GM06990 (cell line): ENCODE data around the gene OSER1.

Experiments used
- DNase-seq: peaks from one replicate; pipeline ENCODE4 v3.0.0-alpha.2; 2011; ENCODE audit not compliant: insufficient read length; ENCODE audit errors: extremely low read depth
- H3K27me3 ChIP-seq: replicated peaks from 2 replicates; pipeline ENCODE4 v1.6.0; 2011; ENCODE audit warnings: low read length; ENCODE audit not compliant: control insufficient read depth, insufficient read depth
- H3K36me3 ChIP-seq: 2 replicates; pipeline ENCODE4 v1.5.1; 2011; ENCODE audit warnings: low read length; ENCODE audit not compliant: control insufficient read depth, insufficient read depth
- H3K4me3 ChIP-seq: replicated peaks from 2 replicates; pipeline ENCODE4 v1.5.1; 2011; ENCODE audit warnings: low read depth, mild to moderate bottlenecking, control low read depth, low read length
- TF ChIP-seq, protein P1 (sequence below): IDR thresholded peaks from 2 replicates; pipeline ENCODE4 v1.5.1; 2011; ENCODE audit warnings: low read length, control low read depth, mild to moderate bottlenecking, inconsistent platforms; ENCODE audit not compliant: insufficient read depth, poor library complexity, severe bottlenecking

Gene OSER1

DNA sequence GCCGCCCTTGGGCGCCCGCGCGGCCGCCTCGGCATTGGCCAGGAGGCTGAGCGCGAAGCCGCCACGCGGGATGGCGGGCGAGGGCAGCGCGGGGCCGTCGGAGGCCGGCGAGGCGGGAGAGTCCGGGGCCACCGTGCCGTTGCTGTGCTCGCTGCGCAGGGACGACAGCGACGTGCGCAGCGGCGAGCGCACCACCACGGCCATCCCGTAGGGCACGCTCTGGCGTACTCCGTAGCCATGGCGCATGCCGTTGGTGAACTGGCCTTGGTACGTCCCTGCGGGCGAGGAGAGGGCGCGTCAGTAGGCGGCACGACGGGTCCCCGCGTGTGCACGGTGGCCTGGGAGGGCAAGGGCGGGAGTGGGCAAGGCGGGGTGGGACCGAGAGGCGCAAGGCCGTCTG, 50.4 kb downstream of the OSER1 start:
- TF ChIP-seq, protein P1, sequence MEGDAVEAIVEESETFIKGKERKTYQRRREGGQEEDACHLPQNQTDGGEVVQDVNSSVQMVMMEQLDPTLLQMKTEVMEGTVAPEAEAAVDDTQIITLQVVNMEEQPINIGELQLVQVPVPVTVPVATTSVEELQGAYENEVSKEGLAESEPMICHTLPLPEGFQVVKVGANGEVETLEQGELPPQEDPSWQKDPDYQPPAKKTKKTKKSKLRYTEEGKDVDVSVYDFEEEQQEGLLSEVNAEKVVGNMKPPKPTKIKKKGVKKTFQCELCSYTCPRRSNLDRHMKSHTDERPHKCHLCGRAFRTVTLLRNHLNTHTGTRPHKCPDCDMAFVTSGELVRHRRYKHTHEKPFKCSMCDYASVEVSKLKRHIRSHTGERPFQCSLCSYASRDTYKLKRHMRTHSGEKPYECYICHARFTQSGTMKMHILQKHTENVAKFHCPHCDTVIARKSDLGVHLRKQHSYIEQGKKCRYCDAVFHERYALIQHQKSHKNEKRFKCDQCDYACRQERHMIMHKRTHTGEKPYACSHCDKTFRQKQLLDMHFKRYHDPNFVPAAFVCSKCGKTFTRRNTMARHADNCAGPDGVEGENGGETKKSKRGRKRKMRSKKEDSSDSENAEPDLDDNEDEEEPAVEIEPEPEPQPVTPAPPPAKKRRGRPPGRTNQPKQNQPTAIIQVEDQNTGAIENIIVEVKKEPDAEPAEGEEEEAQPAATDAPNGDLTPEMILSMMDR, result no peak

DNA sequence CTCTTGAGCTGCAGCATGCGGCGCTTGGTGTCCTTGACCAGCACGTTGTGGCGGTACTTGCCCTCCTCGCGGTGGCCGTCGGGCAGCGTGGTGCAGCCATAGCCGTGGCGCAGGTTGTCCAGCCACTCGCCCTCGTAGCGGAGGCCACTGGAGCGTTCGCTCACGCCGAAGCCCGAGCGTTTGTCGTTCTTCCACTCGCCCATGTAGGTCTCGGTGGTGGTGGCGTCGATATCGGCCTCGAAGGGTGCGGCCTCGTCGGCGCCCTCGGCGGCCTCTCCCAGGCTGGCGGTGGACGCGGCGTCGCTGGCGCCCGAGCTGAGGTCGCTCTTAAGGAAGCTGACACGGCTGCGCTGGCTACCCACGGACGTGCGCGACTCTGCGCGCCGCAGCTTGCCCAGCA, 50.9 kb downstream of the OSER1 start:
- H3K27me3 ChIP-seq, result no peaks in the 10 kb centered on the region; the same call in none of the 2 replicates
- H3K4me3 ChIP-seq, result no peak overlapping the region
- no peaks in the 10 kb centered on the region for H3K36me3 ChIP-seq
- TF ChIP-seq, protein P1, result no peak
- no peak for DNase-seq

More for the DNA sequence above, 50.4 kb downstream of the OSER1 start:
- no peaks in the 10 kb centered on the region for H3K36me3 ChIP-seq
- no peak overlapping the region for H3K4me3 ChIP-seq
- DNase-seq, result no peak
- no peaks in the 10 kb centered on the region; the same call in none of the 2 replicates for H3K27me3 ChIP-seq

DNA sequence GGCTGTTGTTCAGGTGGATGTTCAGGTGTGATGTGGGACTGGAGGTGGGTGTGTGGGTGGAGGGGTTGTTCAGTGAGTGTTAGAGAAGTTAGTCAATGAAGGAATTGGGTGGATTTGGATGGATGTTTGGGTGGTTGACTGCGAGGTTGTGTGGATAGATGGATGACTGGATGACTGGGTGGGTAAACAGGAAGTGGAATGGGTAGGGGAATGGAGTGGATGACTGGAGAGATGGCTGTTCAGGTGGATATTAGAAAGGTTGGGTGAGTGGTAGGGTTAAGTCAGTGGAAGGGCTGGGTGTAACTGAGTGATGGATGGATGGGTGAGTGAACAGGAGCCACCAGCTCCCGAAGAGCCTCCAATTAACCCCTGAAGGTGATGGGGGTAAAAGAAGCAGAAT, 51.4 kb downstream of the OSER1 start:
- Histone ChIP-seq H3K4me3 (no peak overlapping the region), H3K36me3 (no peaks in the 10 kb centered on the region), H3K27me3 (no peaks in the 10 kb centered on the region; the same call in none of the 2 replicates)
- no peak for DNase-seq
- TF ChIP-seq, protein P1, result no peak

DNA sequence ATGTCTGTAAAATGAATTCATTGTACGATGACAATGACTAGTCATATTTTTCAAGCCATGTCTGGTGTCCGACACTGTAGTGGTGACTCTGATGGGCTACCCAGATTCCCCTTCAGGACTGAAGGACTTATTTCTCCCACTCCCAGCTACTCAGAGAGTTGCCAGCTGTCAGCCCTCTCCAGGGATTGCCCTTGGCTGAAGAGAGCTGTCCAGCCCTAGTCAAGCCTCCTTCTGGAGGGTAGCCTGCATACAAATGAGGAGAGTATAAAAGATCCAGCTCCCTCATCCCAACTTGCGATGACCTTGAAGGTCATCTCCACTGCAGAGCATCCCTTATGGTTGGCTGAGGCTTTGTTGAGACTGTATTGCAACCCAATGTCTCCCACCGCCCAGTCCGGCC, 53.5 kb downstream of the OSER1 start:
- Histone ChIP-seq H3K4me3 (no peak overlapping the region), H3K27me3 (no peaks in the 10 kb centered on the region; the same call in 1 of the 2 replicates), H3K36me3 (no peaks in the 10 kb centered on the region)
- TF ChIP-seq, protein P1, result no peak
- DNase-seq, result no peak

DNA sequence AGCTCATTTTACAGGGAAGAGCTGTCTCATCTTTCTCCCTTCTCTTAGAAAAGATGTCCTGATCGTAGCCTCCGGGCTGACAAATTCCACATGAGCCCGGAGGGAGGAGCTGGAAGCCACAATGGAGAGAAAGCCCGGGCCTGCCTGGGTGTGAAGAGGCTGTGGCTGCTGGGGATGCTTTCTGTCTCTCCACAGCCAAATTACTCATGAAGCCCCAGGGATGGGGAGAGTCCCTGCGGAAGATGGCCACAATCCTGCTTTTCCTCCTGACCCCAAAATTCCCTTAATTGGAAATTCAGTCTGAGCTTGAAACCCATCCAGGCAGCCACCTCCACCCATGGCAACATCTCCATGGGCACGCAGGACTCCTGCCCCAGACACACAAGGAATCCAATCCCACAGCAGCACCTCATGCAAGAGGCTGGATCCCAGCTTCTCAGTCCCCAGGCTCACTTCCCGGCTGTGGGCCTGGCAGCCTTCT, 56.0 kb downstream of the OSER1 start:
- no peaks in the 10 kb centered on the region; the same call in 1 of the 2 replicates for H3K27me3 ChIP-seq
- TF ChIP-seq, protein P1, result no peak
- no peak for DNase-seq
- H3K4me3 ChIP-seq, result no peak overlapping the region
- no peaks in the 10 kb centered on the region for H3K36me3 ChIP-seq

DNA sequence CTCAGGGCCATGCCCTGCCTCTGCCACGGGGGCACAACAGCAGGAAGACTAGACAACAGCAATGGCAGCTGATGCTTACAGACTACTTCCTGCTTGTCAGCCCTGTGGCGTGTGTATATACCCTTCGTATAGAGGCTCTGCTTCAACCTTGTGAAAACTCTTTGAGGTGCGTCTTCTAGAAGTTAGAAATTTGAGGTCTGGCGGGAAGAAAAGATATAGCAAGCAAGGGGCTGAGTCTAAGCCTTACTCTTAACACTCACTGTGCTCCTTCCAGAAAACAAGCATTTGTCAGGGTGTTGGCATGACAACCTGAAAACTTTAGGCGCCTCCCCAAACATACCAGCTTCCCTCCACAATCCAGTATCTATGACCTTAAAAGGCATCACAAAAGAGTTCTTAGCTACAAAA, 56.9 kb downstream of the OSER1 start:
- H3K4me3 ChIP-seq, result no peak overlapping the region
- TF ChIP-seq, protein P1, result no peak
- H3K36me3 ChIP-seq, result no peaks in the 10 kb centered on the region
- DNase-seq, result no peak
- no peaks in the 10 kb centered on the region for H3K27me3 ChIP-seq
